Stomach (tissue), 9 donors: Measurements from ENCODE around the gene SENP2. TPM values are rescaled to one million over a fixed set of nuclear protein-coding genes. Genes with fewer than 3 reads are reported as not detected.

Experiments used
- DNase-seq, 2 donors: peaks; one replicate each; pipeline versions ENCODE4 v3.0.0 to v3.0.0-alpha.2; 2013 to 2019
- H3K27ac ChIP-seq, 5 donors: fragments of 200-600 bp in 4 of 5; sonication (generic) in 4 of 5; one replicate each; pipeline ENCODE4 v1.5.1; 2013 to 2019; ENCODE audit warnings: mild to moderate bottlenecking in 1 of 5, moderate library complexity in 1 of 5
- H3K27me3 ChIP-seq, 3 donors: fragments of 200-600 bp; sonication (generic); one replicate each; pipeline ENCODE4 v1.5.1; 2017 to 2019; ENCODE audit warnings: mixed run types in 1 of 3
- H3K36me3 ChIP-seq, 4 donors: fragments of 200-600 bp; sonication (generic); 1 replicate in 3 of 4; 2 replicates in 1 of 4; pipeline ENCODE4 v1.5.1; 2016 to 2019
- H3K4me1 ChIP-seq, 4 donors: fragments of 200-600 bp; sonication (generic); one replicate each; pipeline ENCODE4 v1.5.1; 2016 to 2019
- H3K4me3 ChIP-seq, 4 donors: fragments of 200-600 bp; sonication (generic) in 3 of 4; one replicate each; pipeline ENCODE4 v1.5.1; 2016 to 2019; ENCODE audit warnings: mild to moderate bottlenecking in 1 of 4
- H3K9me3 ChIP-seq, 4 donors: fragments of 200-600 bp; sonication (generic); one replicate each; pipeline ENCODE4 v1.5.1; 2016 to 2019
- CTCF ChIP-seq, 7 experiments: fragments of 450-650 bp in 4 of 7; fragments of 200-600 bp in 3 of 7; sonication (generic) in 3 of 7; IDR thresholded peaks; one replicate each; pipeline ENCODE4 v1.5.1; 2016 to 2019; ENCODE audit warnings: antibody characterized with exemption in 7 of 7, control low read depth in 2 of 7, mild to moderate bottlenecking in 1 of 7
- EP300 ChIP-seq: sonication (generic); formaldehyde crosslinking; IDR thresholded peaks from one replicate; pipeline ENCODE4 v1.6.1; 2017; ENCODE audit warnings: antibody characterized with exemption
- POLR2A ChIP-seq, 4 donors: fragments of 450-650 bp; IDR thresholded peaks; one replicate each; pipeline ENCODE4 v1.6.1; 2016; ENCODE audit warnings: antibody characterized with exemption in 4 of 4, control low read depth in 2 of 4, mild to moderate bottlenecking in 1 of 4, moderate library complexity in 1 of 4
- POLR2AphosphoS5 ChIP-seq, 3 donors: sonication (generic); formaldehyde crosslinking; IDR thresholded peaks; one replicate each; pipeline ENCODE4 v1.6.1; 2016; ENCODE audit warnings: antibody characterized with exemption in 3 of 3
- WGBS, 5 donors: extraction: QIAGEN DNeasy Blood & Tissue Kit in 3 of 5; methylation state at CpG; one replicate each; pipeline versions ENCODE4 v1.1.5 to v1.1.7; 2013 to 2018; 5-methylcytosine and 5-hydroxymethylcytosine counted together
- intact Hi-C: fragments of 100-400 bp; cut with DNase I; formaldehyde crosslinking; loops from one replicate; pipeline ENCODE4 v1.15.1; 2023; ENCODE audit warnings: low total_unique reads
- polyA plus RNA-seq, 3 donors: library from polyadenylated mRNA; stranded (reverse); fragments of 200-250 nt; gene quantifications; one replicate each; pipeline ENCODE4 v1.2.3, GENCODE V29; 2013
- total RNA-seq, 5 donors: library from RNA; depleted of rRNA; stranded (reverse); fragments of >200 nt; gene quantifications; one replicate each; pipeline versions ENCODE4 v1.1.0 to v1.2.3, GENCODE V29; 2014 to 2016
- donor health status: healthy with polysubstance abuse.
- donor health status: Bipolar disorder and iron deficiency.
- donor health status: healthy.

Gene SENP2
- total and polyA plus RNA-seq, 8 donors, result 2.3 to 146 (median 16.5) TPM

- peak overlapping the region in 1 of 5 donors; percentile 73 for H3K27ac ChIP-seq
- 87 to 94% (median 93%) methylated on average over 7 of the region's 7 CpGs for WGBS, 5 donors
- H3K4me1 ChIP-seq, result peaks cover 5 to 24% (median 11%) of the 10 kb centered on the region in 4 donors
- TF ChIP-seq POLR2A (IDR thresholded peaks at IDR 0.05), result no peak
- TF ChIP-seq CTCF (IDR thresholded peaks at IDR 0.05), result no peak
- no peak for TF ChIP-seq EP300
- TF ChIP-seq POLR2AphosphoS5 (IDR thresholded peaks at IDR 0.05), result no peak
- DNase-seq, result no peak
- H3K4me3 ChIP-seq, result no peak overlapping the region
- H3K27me3 ChIP-seq, result no peaks in the 10 kb centered on the region
- intact Hi-C loops, result no loop called here
- no peaks in the 10 kb centered on the region for H3K9me3 ChIP-seq
- peaks cover 0 to 16% (median 4%) of the 10 kb centered on the region in 4 donors for H3K36me3 ChIP-seq
Observed at GRCh38 chr3:185540695-185541094, 45.4 kb upstream of the SENP2 start.

- peak; percentile 34 to 87 for DNase-seq
- H3K27me3 ChIP-seq, result no peaks in the 10 kb centered on the region
- peaks cover 11 to 39% (median 20%) of the 10 kb centered on the region in 4 donors for H3K4me1 ChIP-seq
- 19 to 34% (median 25%) methylated on average over 3 of the region's 3 CpGs for WGBS, 5 donors
- peak overlapping the region; percentile 71 to 93 (median 88) for H3K27ac ChIP-seq
- TF ChIP-seq POLR2A (IDR thresholded peaks at IDR 0.05) (no peak), CTCF (IDR thresholded peaks at IDR 0.05) (no peak), POLR2AphosphoS5 (IDR thresholded peaks at IDR 0.05) (peak in 1 of 3 donors; percentile 64)
- H3K9me3 ChIP-seq, result no peaks in the 10 kb centered on the region
- intact Hi-C loops, result no loop called here
- peak overlapping the region in 2 of 4 donors; percentile 29 to 43 for H3K4me3 ChIP-seq
- H3K36me3 ChIP-seq, result no peaks in the 10 kb centered on the region
Observed at GRCh38 chr3:185549122-185549521, 37.0 kb upstream of the SENP2 start.

GRCh38 chr3:185549651-185550111 is 36.4 kb upstream of the SENP2 start:
- peak overlapping the region; percentile 88 to 93 (median 90) for H3K27ac ChIP-seq
- WGBS, 5 donors, result 43 to 68% (median 58%) methylated on average over 3 of the region's 3 CpGs
- intact Hi-C loops, result no loop called here

GRCh38 chr3:185552358-185552877 is 33.7 kb upstream of the SENP2 start, which contains the start of gene LIPH:
TSS of gene LIPH (minus strand) at chr3:185552588. CDS start at chr3:185552471, 117 bp downstream.
- H3K4me3 ChIP-seq, result peak within 1 kb of the TSS; percentile 16 to 43 (median 33)
- peak; percentile 74 to 89 for DNase-seq
- H3K4me1 ChIP-seq, result peaks cover 0 to 27% (median 19%) of the 10 kb centered on the region in 4 donors
- H3K36me3 ChIP-seq, result no peaks in the 10 kb centered on the region
- H3K9me3 ChIP-seq, result no peaks in the 10 kb centered on the region
- WGBS, 5 donors, result 12 to 28% (median 23%) methylated on average over 6 of the region's 6 CpGs
- intact Hi-C loops, result no loop called here
- H3K27me3 ChIP-seq, result no peaks in the 10 kb centered on the region
- TF ChIP-seq POLR2AphosphoS5 (IDR thresholded peaks at IDR 0.05), result peak; percentile 5 to 96 (median 95)
- TF ChIP-seq EP300, result no peak
- peak in 1 of 4 donors; percentile 44 for TF ChIP-seq POLR2A (IDR thresholded peaks at IDR 0.05)
- no peak for TF ChIP-seq CTCF (IDR thresholded peaks at IDR 0.05)
- H3K27ac ChIP-seq, result peak within 1 kb of the TSS; percentile 88 to 93 (median 88)

More at GRCh38 chr3:185549651-185550111, 36.4 kb upstream of the SENP2 start:
- Histone ChIP-seq H3K9me3 (no peaks in the 10 kb centered on the region), H3K27me3 (no peaks in the 10 kb centered on the region), H3K4me1 (peaks cover 11 to 33% (median 17%) of the 10 kb centered on the region in 4 donors), H3K36me3 (no peaks in the 10 kb centered on the region), H3K4me3 (peak overlapping the region in 3 of 4 donors; percentile 29 to 43 (median 37))
- no peak for TF ChIP-seq POLR2A (IDR thresholded peaks at IDR 0.05)
- TF ChIP-seq CTCF (IDR thresholded peaks at IDR 0.05), result no peak
- no peak for TF ChIP-seq POLR2AphosphoS5 (IDR thresholded peaks at IDR 0.05)
- TF ChIP-seq EP300, result no peak
- DNase-seq, result no peak
